HepG2 (cell line): ENCODE data around the gene ACP7. TPM values are rescaled to one million over a fixed set of nuclear protein-coding genes. Genes with fewer than 3 reads are reported as not detected.

Source experiments
- ATAC-seq: fragments of 200-7000 bp; cut with Tn5 transposase; 3 replicates; pipeline ENCODE4 v1.9.1; 2020; ENCODE audit warnings: mild to moderate bottlenecking, moderate library complexity
- BruUV-seq: library from RNA; stranded (reverse); fragments of 400-500 nt; replicated peaks from 2 replicates; lab custom pipeline; 2021; lab: Mats Ljungman, UMichigan
- CTCF ChIA-PET: fragments of 300-600 bp; formaldehyde crosslinking; extraction: SDS; loops from one replicate; lab custom pipeline; 2021; ENCODE audit warnings: low total read pairs, inconsistent platforms, low intra/inter-chr PET ratio; lab: Yijun Ruan, JAX
- POLR2A ChIA-PET: fragments of 350-600 bp; sonication (Branson Sonifier 250); formaldehyde crosslinking; loops from one replicate; lab custom pipeline; 2020; ENCODE audit warnings: antibody characterized with exemption, inconsistent platforms; lab: Yijun Ruan, JAX
- DNase-seq: peaks from one replicate; pipeline ENCODE4 v3.0.0-alpha.2; 2015; ENCODE audit warnings: low spot score
- FAIRE-seq: peaks from 3 replicates; lab custom pipeline; 2011; peaks lifted over from hg19 to GRCh38; lab: Jason Lieb, UNC
- H2AFZ ChIP-seq: one replicate; pipeline ENCODE4 v1.6.1; 2011; ENCODE audit warnings: low read length, inconsistent platforms
- H3K27ac ChIP-seq: fragments of 300-600 bp; 3 replicates; pipeline ENCODE4 v1.8.0; 2011; ENCODE audit warnings: mixed run types, mild to moderate bottlenecking, mixed read lengths, low read length, inconsistent platforms; ENCODE audit not compliant: insufficient read depth; ENCODE audit errors: extremely low read length
- H3K27me3 ChIP-seq, 2 experiments: fragments of 200-600 bp in 1 of 2; 2 replicates in 1 of 2; 3 replicates in 1 of 2; pipeline versions ENCODE4 v1.6.0 to v1.8.0; 2011; ENCODE audit warnings: low read length in 2 of 2, mild to moderate bottlenecking in 2 of 2, moderate library complexity in 2 of 2, inconsistent platforms in 1 of 2; ENCODE audit not compliant: insufficient read depth in 2 of 2, control insufficient read depth in 1 of 2
- H3K36me3 ChIP-seq, 2 experiments: fragments of 200-600 bp in 1 of 2; replicated peaks in 1 of 2; 2 replicates in 1 of 2; 3 replicates in 1 of 2; pipeline versions ENCODE4 v1.5.1 to v1.8.0; 2011; ENCODE audit warnings: low read length in 2 of 2, inconsistent platforms in 1 of 2; ENCODE audit not compliant: insufficient read depth in 2 of 2, control insufficient read depth in 1 of 2
- H3K4me1 ChIP-seq: 2 replicates; pipeline ENCODE4 v1.5.1; 2012; ENCODE audit warnings: low read length, inconsistent platforms; ENCODE audit not compliant: insufficient read depth
- H3K4me2 ChIP-seq: 2 replicates; pipeline ENCODE4 v1.6.0; 2011; ENCODE audit warnings: low read depth, low read length, inconsistent platforms
- H3K4me3 ChIP-seq, 3 experiments: fragments of 200-600 bp in 1 of 3; sonication (generic), shearing (Covaris generic) in 1 of 3; replicated peaks in 1 of 3; 2 replicates each; pipeline ENCODE4 v1.5.1; 2011 to 2016; ENCODE audit warnings: low read length in 3 of 3, inconsistent platforms in 2 of 3, low read depth in 2 of 3, mild to moderate bottlenecking in 2 of 3, control low read depth in 1 of 3, mixed read lengths in 1 of 3; ENCODE audit not compliant: insufficient read depth in 1 of 3
- H3K79me2 ChIP-seq: one replicate; pipeline ENCODE4 v1.6.1; 2011; ENCODE audit warnings: low read length, inconsistent platforms; ENCODE audit not compliant: insufficient read depth
- H3K9ac ChIP-seq: 2 replicates; pipeline ENCODE4 v1.6.0; 2011; ENCODE audit warnings: mild to moderate bottlenecking, low read depth, low read length, inconsistent platforms; ENCODE audit not compliant: insufficient read depth
- H3K9me3 ChIP-seq: 2 replicates; pipeline ENCODE4 v1.5.1; 2012; ENCODE audit warnings: mild to moderate bottlenecking, low read length
- H4K20me1 ChIP-seq: 2 replicates; pipeline ENCODE4 v1.6.0; 2011; ENCODE audit warnings: inconsistent platforms, mild to moderate bottlenecking, low read length, moderate library complexity; ENCODE audit not compliant: insufficient read depth
- CCDC6 ChIP-seq: sonication (generic); formaldehyde crosslinking; IDR thresholded peaks from 2 replicates; pipeline ENCODE4 v1.8.1; 2022; ENCODE audit warnings: mild to moderate bottlenecking, missing genetic modification reagents, moderate library complexity
- FOSL1 ChIP-seq: sonication (generic); formaldehyde crosslinking; IDR thresholded peaks from 2 replicates; pipeline ENCODE4 v1.9.0; 2021; ENCODE audit warnings: missing genetic modification reagents, borderline replicate concordance
- HOXD1 ChIP-seq: sonication (generic); formaldehyde crosslinking; IDR thresholded peaks from 2 replicates; pipeline ENCODE4 v1.5.0; 2020; ENCODE audit warnings: missing genetic modification reagents
- KDM4B ChIP-seq: sonication (generic); formaldehyde crosslinking; IDR thresholded peaks from 2 replicates; pipeline ENCODE4 v1.4.0; 2020; ENCODE audit warnings: missing genetic modification reagents
- MBNL3 ChIP-seq: fragments of 250-450 bp; sonication (Bioruptor Pico); conservative IDR thresholded peaks from 2 replicates; pipeline ENCODE4 v1.8.0; 2022; ENCODE audit warnings: mild to moderate bottlenecking, inconsistent platforms
- NFAT5 ChIP-seq: sonication (generic); formaldehyde crosslinking; IDR thresholded peaks from 2 replicates; pipeline ENCODE4 v1.4.0; 2020; ENCODE audit warnings: missing genetic modification reagents
- NPAS2 ChIP-seq: sonication (generic); formaldehyde crosslinking; IDR thresholded peaks from 2 replicates; pipeline ENCODE4 v1.8.0; 2022; ENCODE audit warnings: mild to moderate bottlenecking, missing genetic modification reagents, borderline replicate concordance
- PTBP1 ChIP-seq: fragments of 200-400 bp; formaldehyde crosslinking; IDR thresholded peaks from 2 replicates; pipeline ENCODE4 v1.6.1; 2018; ENCODE audit warnings: low read length, low read depth; ENCODE audit not compliant: poor library complexity, severe bottlenecking
- TERF1 ChIP-seq: sonication (generic); formaldehyde crosslinking; IDR thresholded peaks from 2 replicates; pipeline ENCODE4 v1.8.0; 2022; ENCODE audit warnings: mild to moderate bottlenecking, missing genetic modification reagents, moderate library complexity
- ZNF232 ChIP-seq: sonication (generic); formaldehyde crosslinking; IDR thresholded peaks from 2 replicates; pipeline ENCODE4 v1.4.0; 2020; ENCODE audit warnings: missing genetic modification reagents, borderline replicate concordance
- ZNF674 ChIP-seq: sonication (generic); formaldehyde crosslinking; IDR thresholded peaks from 2 replicates; pipeline ENCODE4 v1.5.0; 2020; ENCODE audit warnings: low read depth, mild to moderate bottlenecking, missing genetic modification reagents
- ZNF761 ChIP-seq: sonication (generic); formaldehyde crosslinking; conservative IDR thresholded peaks from 2 replicates; pipeline ENCODE4 v1.4.0; 2020; ENCODE audit warnings: mild to moderate bottlenecking, missing genetic modification reagents
- ZNF788 ChIP-seq: sonication (generic); formaldehyde crosslinking; IDR thresholded peaks from 2 replicates; pipeline ENCODE4 v1.5.0; 2020; ENCODE audit warnings: mild to moderate bottlenecking, missing genetic modification reagents, borderline replicate concordance
- ZNF839 ChIP-seq: sonication (generic); formaldehyde crosslinking; IDR thresholded peaks from 2 replicates; pipeline ENCODE4 v1.4.0; 2020; ENCODE audit warnings: missing genetic modification reagents, mild to moderate bottlenecking, borderline replicate concordance
- WGBS: methylation state at CpG from one replicate; pipeline ENCODE4 v1.1.6; 2017; ENCODE audit warnings: low lambda C conversion rate; 5-methylcytosine and 5-hydroxymethylcytosine counted together
- in situ Hi-C: cut with HindIII; loops from 2 replicates; pipeline ENCODE4 v1.10.0; 2017; ENCODE audit warnings: low pct_unique_long_range_greater_than_20kb; ENCODE audit not compliant: extremely low pct_ligation_motif_present
- intact Hi-C: fragments of 100-400 bp; cut with micrococcal nuclease; formaldehyde crosslinking; loops from one replicate; pipeline ENCODE4 v1.10.0; 2022; ENCODE audit not compliant: unreplicated experiment
- polyA plus RNA-seq, 8 experiments: library from polyadenylated mRNA; depleted of rRNA in 3 of 8; stranded (reverse) in 7 of 8; unstranded in 1 of 8; fragments of >200 nt; fragmentation: Illumina TruSeq in 4 of 8; extraction: Trizol in 4 of 8; gene quantifications; 2 replicates each; pipeline versions ENCODE4 v1.2.1 to v1.2.3, GENCODE V29; 2011 to 2016; ENCODE audit warnings: low read depth in 4 of 8, missing spikeins in 1 of 8, mixed read lengths in 1 of 8; ENCODE audit not compliant: insufficient read depth in 1 of 8
- total RNA-seq, 5 experiments: library from RNA; depleted of rRNA; stranded (reverse); fragments of >200 nt; fragmentation: Illumina TruSeq; extraction: Trizol; gene quantifications; 2 replicates each; pipeline ENCODE4 v1.2.3, GENCODE V29; 2016; ENCODE audit warnings: low read depth in 1 of 5
- TF ChIP-seq, protein P1 (sequence below): sonication (generic); formaldehyde crosslinking; IDR thresholded peaks from 2 replicates; pipeline ENCODE4 v1.4.0; 2020; ENCODE audit warnings: low read depth, mild to moderate bottlenecking, missing genetic modification reagents
- TF ChIP-seq, protein P2 (sequence below): sonication (generic); formaldehyde crosslinking; IDR thresholded peaks from 2 replicates; pipeline ENCODE4 v1.5.0; 2020; ENCODE audit warnings: missing genetic modification reagents

The ACP7 gene
- total and polyA plus RNA-seq, 2 of the 13 experiments (the other 11 are each of a cell fraction or from before 2014, with no cell fraction given), result not detected

- H3K4me2 ChIP-seq, result no peak overlapping the region
- H2AFZ ChIP-seq, result no peak overlapping the region
- DNase-seq (no peak), FAIRE-seq (no peak), ATAC-seq (no peak)
- H3K27me3 ChIP-seq, result no peaks in the 10 kb centered on the region
- POLR2A ChIA-PET, result no interaction called here
- H3K27ac ChIP-seq, result no peak overlapping the region
- H3K36me3 ChIP-seq, result no peaks in the 10 kb centered on the region
- WGBS, result 78% methylated on average over 9 of the region's 9 CpGs
- no peak overlapping the region for H3K9ac ChIP-seq
- no TSS peak for BruUV-seq
- intact Hi-C loops, result no loop called here
- CTCF ChIA-PET, result no interaction called here
- H3K9me3 ChIP-seq, result no peaks in the 10 kb centered on the region
- H3K4me1 ChIP-seq, result peaks cover 22% of the 10 kb centered on the region
- H3K4me3 ChIP-seq, result no peak overlapping the region
- in situ Hi-C loops, result no loop called here
- no peaks in the 10 kb centered on the region for H3K79me2 ChIP-seq
- no peaks in the 10 kb centered on the region for H4K20me1 ChIP-seq
- no peak for TF ChIP-seq ZNF788
- no peak for TF ChIP-seq KDM4B
- TF ChIP-seq CCDC6 (CRISPR knock-in tag), result no peak
- no peak for TF ChIP-seq HOXD1 (CRISPR knock-in tag)
- TF ChIP-seq PTBP1, result no peak
- TF ChIP-seq, protein P1, sequence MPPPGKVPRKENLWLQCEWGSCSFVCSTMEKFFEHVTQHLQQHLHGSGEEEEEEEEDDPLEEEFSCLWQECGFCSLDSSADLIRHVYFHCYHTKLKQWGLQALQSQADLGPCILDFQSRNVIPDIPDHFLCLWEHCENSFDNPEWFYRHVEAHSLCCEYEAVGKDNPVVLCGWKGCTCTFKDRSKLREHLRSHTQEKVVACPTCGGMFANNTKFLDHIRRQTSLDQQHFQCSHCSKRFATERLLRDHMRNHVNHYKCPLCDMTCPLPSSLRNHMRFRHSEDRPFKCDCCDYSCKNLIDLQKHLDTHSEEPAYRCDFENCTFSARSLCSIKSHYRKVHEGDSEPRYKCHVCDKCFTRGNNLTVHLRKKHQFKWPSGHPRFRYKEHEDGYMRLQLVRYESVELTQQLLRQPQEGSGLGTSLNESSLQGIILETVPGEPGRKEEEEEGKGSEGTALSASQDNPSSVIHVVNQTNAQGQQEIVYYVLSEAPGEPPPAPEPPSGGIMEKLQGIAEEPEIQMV (CRISPR knock-in tag), result no peak
- TF ChIP-seq FOSL1 (CRISPR knock-in tag), result no peak
- no peak for TF ChIP-seq TERF1 (CRISPR knock-in tag)
- no peak for TF ChIP-seq MBNL3 (CRISPR knock-in tag)
- TF ChIP-seq, protein P2, sequence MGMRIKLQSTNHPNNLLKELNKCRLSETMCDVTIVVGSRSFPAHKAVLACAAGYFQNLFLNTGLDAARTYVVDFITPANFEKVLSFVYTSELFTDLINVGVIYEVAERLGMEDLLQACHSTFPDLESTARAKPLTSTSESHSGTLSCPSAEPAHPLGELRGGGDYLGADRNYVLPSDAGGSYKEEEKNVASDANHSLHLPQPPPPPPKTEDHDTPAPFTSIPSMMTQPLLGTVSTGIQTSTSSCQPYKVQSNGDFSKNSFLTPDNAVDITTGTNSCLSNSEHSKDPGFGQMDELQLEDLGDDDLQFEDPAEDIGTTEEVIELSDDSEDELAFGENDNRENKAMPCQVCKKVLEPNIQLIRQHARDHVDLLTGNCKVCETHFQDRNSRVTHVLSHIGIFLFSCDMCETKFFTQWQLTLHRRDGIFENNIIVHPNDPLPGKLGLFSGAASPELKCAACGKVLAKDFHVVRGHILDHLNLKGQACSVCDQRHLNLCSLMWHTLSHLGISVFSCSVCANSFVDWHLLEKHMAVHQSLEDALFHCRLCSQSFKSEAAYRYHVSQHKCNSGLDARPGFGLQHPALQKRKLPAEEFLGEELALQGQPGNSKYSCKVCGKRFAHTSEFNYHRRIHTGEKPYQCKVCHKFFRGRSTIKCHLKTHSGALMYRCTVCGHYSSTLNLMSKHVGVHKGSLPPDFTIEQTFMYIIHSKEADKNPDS (CRISPR knock-in tag), result no peak
- TF ChIP-seq ZNF232 (CRISPR knock-in tag), result no peak
- TF ChIP-seq ZNF839 (CRISPR knock-in tag), result no peak
- TF ChIP-seq NPAS2 (CRISPR knock-in tag), result no peak
- TF ChIP-seq ZNF761 (CRISPR knock-in tag), result no peak
- TF ChIP-seq NFAT5 (CRISPR knock-in tag), result no peak
- no peak for TF ChIP-seq ZNF674 (CRISPR knock-in tag)
Observed at GRCh38 chr19:39099341-39099740, 15.2 kb downstream of the ACP7 start.
